GM12875 (cell line): Measurements from ENCODE around the gene TTYH2.

Source experiments
- H3K4me3 ChIP-seq: one replicate; pipeline ENCODE4 v1.5.1; 2011; ENCODE audit warnings: low read depth, low read length, control low read depth
- TF ChIP-seq, protein P1 (sequence below): IDR thresholded peaks from 2 replicates; pipeline ENCODE4 v1.5.1; 2011; ENCODE audit warnings: low read depth, mild to moderate bottlenecking, control low read depth, inconsistent platforms, low read length, moderate library complexity, borderline replicate concordance; ENCODE audit not compliant: insufficient read depth

Gene TTYH2

GRCh38 chr17:74267579-74267978 is 54.2 kb downstream of the TTYH2 start:
- no peak overlapping the region for H3K4me3 ChIP-seq
- TF ChIP-seq, protein P1, sequence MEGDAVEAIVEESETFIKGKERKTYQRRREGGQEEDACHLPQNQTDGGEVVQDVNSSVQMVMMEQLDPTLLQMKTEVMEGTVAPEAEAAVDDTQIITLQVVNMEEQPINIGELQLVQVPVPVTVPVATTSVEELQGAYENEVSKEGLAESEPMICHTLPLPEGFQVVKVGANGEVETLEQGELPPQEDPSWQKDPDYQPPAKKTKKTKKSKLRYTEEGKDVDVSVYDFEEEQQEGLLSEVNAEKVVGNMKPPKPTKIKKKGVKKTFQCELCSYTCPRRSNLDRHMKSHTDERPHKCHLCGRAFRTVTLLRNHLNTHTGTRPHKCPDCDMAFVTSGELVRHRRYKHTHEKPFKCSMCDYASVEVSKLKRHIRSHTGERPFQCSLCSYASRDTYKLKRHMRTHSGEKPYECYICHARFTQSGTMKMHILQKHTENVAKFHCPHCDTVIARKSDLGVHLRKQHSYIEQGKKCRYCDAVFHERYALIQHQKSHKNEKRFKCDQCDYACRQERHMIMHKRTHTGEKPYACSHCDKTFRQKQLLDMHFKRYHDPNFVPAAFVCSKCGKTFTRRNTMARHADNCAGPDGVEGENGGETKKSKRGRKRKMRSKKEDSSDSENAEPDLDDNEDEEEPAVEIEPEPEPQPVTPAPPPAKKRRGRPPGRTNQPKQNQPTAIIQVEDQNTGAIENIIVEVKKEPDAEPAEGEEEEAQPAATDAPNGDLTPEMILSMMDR, result no peak

DNA sequence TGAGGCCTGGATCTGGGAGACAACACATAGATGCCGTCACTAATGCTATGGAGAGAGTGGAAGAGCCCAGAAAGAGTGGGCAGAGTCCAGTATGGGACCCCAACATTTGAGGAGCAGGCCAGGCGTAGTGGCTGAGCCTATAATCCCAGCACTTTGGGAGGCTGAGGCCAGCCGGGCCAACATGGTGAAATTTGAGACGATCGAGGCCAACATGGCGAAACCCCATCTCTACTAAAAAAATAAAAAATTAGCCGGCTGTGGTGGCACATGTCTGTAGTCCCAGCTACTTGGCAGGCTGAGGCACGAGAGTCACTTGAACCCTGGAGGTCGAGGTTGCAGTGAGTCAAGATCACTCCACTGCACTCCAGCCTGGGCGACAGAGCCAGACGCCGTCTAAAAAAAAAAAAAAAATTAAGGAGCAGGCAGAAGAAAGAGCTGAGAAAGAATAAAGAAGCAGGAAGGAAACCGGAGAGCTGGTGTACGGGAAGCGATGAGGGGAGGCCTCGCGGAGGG is 54.7 kb downstream of the TTYH2 start:
- H3K4me3 ChIP-seq, result no peak overlapping the region
- TF ChIP-seq, protein P1, result no peak

- TF ChIP-seq, protein P1, result no peak
Measured at GRCh38 chr17:74268558-74268957, 55.2 kb downstream of the TTYH2 start.

DNA sequence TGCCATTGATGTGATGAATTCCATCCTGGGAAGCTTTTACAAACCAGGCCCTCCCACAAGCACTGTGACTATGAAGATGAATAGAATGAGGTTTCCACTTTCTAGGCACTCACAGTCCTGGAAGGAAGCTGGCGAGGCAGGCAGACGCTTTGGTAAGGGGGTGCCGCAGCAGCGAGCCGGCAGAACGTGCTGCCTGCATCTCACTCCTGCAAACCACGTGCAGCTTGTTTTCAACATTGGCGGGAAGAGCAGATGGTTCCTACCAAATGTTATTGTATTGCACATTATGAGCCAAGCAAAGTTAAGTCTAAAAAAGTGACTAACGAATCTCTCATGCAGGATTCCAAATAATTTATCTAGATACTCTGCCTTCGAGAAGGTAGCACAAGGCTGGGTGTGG is 57.0 kb downstream of the TTYH2 start:
- TF ChIP-seq, protein P1, result no peak
- H3K4me3 ChIP-seq, result no peak overlapping the region

More at GRCh38 chr17:74268558-74268957, 55.2 kb downstream of the TTYH2 start:
- no peak overlapping the region for H3K4me3 ChIP-seq

GRCh38 chr17:74271281-74271680 is 57.9 kb downstream of the TTYH2 start:
- TF ChIP-seq, protein P1, result no peak

DNA sequence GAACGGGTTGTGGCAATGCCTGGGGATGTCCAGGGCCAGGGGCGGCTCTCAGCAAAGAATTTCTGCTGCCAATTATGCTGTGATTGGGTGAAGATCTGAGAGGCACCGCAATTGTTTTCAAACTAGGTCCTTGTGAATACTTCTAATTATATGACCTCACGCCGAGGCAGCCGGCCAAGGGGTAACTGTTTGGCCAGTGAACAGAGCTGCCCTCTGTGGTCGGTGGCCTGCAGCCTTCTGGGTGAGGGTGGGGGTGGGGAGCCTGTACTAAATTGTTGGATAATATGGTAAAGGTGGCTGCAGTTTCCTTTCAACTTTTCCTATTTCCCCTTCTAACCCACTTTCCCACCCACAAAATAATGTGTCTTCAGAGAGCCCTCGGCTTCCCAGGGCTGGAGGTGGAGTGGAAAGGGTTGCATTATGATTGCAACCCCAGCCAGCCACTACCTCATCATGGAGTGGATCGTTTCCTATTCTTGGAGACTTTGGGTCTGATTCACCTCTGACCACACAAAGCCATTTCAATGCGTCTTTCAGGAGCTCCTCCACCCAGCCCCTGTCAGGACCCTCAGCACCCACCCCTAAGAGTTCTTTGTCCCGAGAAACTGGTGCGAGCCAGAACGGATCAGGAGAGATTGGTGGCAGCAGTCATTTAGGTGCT is 58.7 kb downstream of the TTYH2 start:
- TF ChIP-seq, protein P1, result no peak
- no peak overlapping the region for H3K4me3 ChIP-seq

More at GRCh38 chr17:74271281-74271680, 57.9 kb downstream of the TTYH2 start:
- H3K4me3 ChIP-seq, result no peak overlapping the region

DNA sequence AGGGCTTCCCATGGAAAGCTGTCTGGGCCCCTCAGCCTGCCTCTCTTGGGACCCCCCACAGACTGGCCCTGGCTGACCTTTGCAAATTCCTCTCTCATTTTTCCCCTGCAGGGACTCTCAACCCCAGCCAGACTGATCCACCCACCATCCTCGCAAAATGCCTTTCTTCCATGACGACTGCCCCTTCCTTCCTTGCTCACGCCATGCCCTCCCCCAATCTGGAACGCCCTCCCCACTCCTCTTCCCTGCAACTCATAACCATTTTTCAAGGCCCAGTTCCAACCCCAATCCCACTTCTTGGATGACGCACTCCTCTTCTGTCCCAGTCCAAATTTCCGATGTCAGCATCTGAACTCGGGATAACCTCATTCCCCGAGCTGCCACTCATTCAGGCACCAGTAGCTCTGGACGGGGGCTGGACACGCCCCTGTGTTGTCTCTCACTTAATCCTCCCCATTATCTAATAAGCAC is 59.4 kb downstream of the TTYH2 start:
- TF ChIP-seq, protein P1, result no peak

More for the DNA sequence above, 59.4 kb downstream of the TTYH2 start:
- H3K4me3 ChIP-seq, result no peak overlapping the region
